Upper lobe of left lung (tissue), 4 donors: Measurements from ENCODE around the gene C11orf16.

Experiments used
- CTCF ChIP-seq, 6 experiments: fragments of 450-650 bp in 4 of 6; fragments of 200-600 bp in 2 of 6; sonication (generic) in 2 of 6; IDR thresholded peaks; one replicate each; pipeline ENCODE4 v1.5.1; 2016 to 2019; ENCODE audit warnings: antibody characterized with exemption in 6 of 6
- POLR2AphosphoS5 ChIP-seq, 2 donors: sonication (generic); formaldehyde crosslinking; IDR thresholded peaks; one replicate each; pipeline ENCODE4 v1.5.1; 2017; ENCODE audit warnings: antibody characterized with exemption in 2 of 2

DNA sequence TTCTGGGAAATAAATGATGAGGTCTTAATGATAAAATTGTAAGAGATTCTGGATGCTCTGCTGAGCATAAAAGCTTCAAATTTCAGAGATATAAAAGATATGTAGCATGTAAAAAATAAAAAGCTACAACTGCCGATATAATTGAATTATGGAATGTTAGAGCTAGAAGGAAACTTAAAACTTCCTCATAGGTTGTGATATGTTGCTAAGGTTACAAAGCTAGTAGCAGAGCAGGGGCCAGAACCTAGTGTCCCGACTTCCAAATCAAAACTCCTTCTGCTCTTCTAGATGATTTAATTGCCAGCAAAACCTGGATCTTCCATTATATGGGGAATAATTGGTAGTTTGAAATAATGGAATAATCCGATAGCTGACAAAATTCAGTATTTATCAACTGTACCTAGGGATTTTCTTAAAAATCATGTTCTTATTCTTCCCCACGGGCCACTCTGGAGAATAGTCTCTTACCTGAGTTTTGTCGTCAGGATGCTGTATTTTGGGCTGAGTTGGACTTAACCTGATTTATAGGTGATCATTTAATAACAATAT lies 9.8 kb upstream of the C11orf16 start, which contains the start of gene ASCL3:
- TF ChIP-seq CTCF (IDR thresholded peaks at IDR 0.05) (no peak), POLR2AphosphoS5 (IDR thresholded peaks at IDR 0.05) (no peak)
